HG03565 (cell line): Measurements from ENCODE around the gene LRATD1.
"Not testable (repeated sequence)": the region's sequence is repeated elsewhere in the genome, so short reads cannot be mapped to it uniquely, and the experiment has no call there.

Experiments used
- ATAC-seq: cut with Tn5 transposase; IDR thresholded peaks from one replicate; pipeline ENCODE4 v1.9.1; 2021; ENCODE audit warnings: mild to moderate bottlenecking, moderate library complexity; ENCODE audit not compliant: unreplicated experiment

Gene LRATD1

GRCh38 chr2:14632133-14632936 lies at the start of gene LRATD1:
Gene LRATD1 (plus strand): TSS chr2:14632717. CDS start chr2:14633980, 1,263 bp downstream.
- no peak for ATAC-seq

GRCh38 chr2:14583059-14583458 lies 49.5 kb upstream of the LRATD1 start:
- ATAC-seq: no peak

- no peak for ATAC-seq
Observed at GRCh38 chr2:14583802-14584201, 48.7 kb upstream of the LRATD1 start.

- no peak for ATAC-seq
Observed at GRCh38 chr2:14587119-14587518, 45.4 kb upstream of the LRATD1 start.

GRCh38 chr2:14601156-14601770 lies 31.3 kb upstream of the LRATD1 start:
- no peak for ATAC-seq

- ATAC-seq: no peak
Observed at GRCh38 chr2:14602309-14602708, 30.2 kb upstream of the LRATD1 start.

- ATAC-seq: no peak
Observed at GRCh38 chr2:14603676-14604075, 28.8 kb upstream of the LRATD1 start.

GRCh38 chr2:14608245-14608644 lies 24.3 kb upstream of the LRATD1 start:
- no peak for ATAC-seq

- ATAC-seq: no peak
Observed at GRCh38 chr2:14614017-14614416, 18.5 kb upstream of the LRATD1 start.

GRCh38 chr2:14615121-14615520 lies 17.4 kb upstream of the LRATD1 start:
- ATAC-seq: no peak

- no peak for ATAC-seq
Observed at GRCh38 chr2:14615760-14616159, 16.8 kb upstream of the LRATD1 start.

GRCh38 chr2:14616342-14616741 lies 16.2 kb upstream of the LRATD1 start:
- no peak for ATAC-seq

GRCh38 chr2:14616950-14617349 lies 15.6 kb upstream of the LRATD1 start:
- no peak for ATAC-seq

GRCh38 chr2:14619441-14619840 lies 13.1 kb upstream of the LRATD1 start:
- ATAC-seq: no peak

- ATAC-seq: no peak
Observed at GRCh38 chr2:14621114-14621513, 11.4 kb upstream of the LRATD1 start.

- no peak for ATAC-seq
Observed at GRCh38 chr2:14621906-14622549, 10.5 kb upstream of the LRATD1 start.

GRCh38 chr2:14622550-14622939 lies 10.0 kb upstream of the LRATD1 start:
- not testable (repeated sequence) for ATAC-seq

- no peak for ATAC-seq
Observed at GRCh38 chr2:14623237-14623636, 9.3 kb upstream of the LRATD1 start.

GRCh38 chr2:14626873-14627272 lies 5.6 kb upstream of the LRATD1 start:
- ATAC-seq: no peak

- ATAC-seq: no peak
Observed at GRCh38 chr2:14628901-14629300, 3.6 kb upstream of the LRATD1 start.

- ATAC-seq: no peak
Observed at GRCh38 chr2:14631406-14632040, 994 bp upstream of the LRATD1 start.

- ATAC-seq: no peak
Observed at GRCh38 chr2:14633061-14633460, 544 bp downstream of the LRATD1 start.
